HepG2 (cell line): ENCODE results near the gene PGAP3.

Experiments
- ATF4 ChIP-seq, 2 experiments: fragments of 450-650 bp in 1 of 2; sonication (generic) in 1 of 2; formaldehyde crosslinking; IDR thresholded peaks; 2 replicates each; pipeline versions ENCODE4 v1.5.0 to v1.8.0; 2020 to 2022; ENCODE audit warnings: mild to moderate bottlenecking in 1 of 2, missing genetic modification reagents in 1 of 2
- EZH2 ChIP-seq: conservative IDR thresholded peaks from 2 replicates; pipeline ENCODE4 v1.6.1; 2012; ENCODE audit warnings: mild to moderate bottlenecking, low read depth, low read length, moderate library complexity
- FOXP1 ChIP-seq, 2 experiments: fragments of 450-650 bp in 1 of 2; IDR thresholded peaks; 2 replicates each; pipeline ENCODE4 v1.6.1; 2017 to 2018; ENCODE audit warnings: antibody characterized with exemption in 1 of 2
- ZEB1 ChIP-seq: IDR thresholded peaks from 2 replicates; pipeline ENCODE4 v1.6.1; 2012; ENCODE audit warnings: mild to moderate bottlenecking, low read depth, inconsistent platforms; ENCODE audit not compliant: insufficient replicate concordance

GRCh38 chr17:39650121-39650579, 37.7 kb downstream of the PGAP3 start:
- TF ChIP-seq FOXP1 (IDR thresholded peaks at IDR 0.05), result no peak
- no peak for TF ChIP-seq FOXP1 (CRISPR knock-in tag; IDR thresholded peaks at IDR 0.05)
- no peak for TF ChIP-seq ATF4 (CRISPR knock-in tag; IDR thresholded peaks at IDR 0.05)
- TF ChIP-seq EZH2, result no peak
- no peak for TF ChIP-seq ZEB1
